ENCODE data around the gene GPR183.
A peak's percentile ranks its signal among the peaks of the same experiment; 100 is the strongest.
"Not testable (repeated sequence)": the region's sequence is repeated elsewhere in the genome, so short reads cannot be mapped to it uniquely, and the experiment has no call there.

The GPR183 gene

GRCh38 chr13:99265162-99265800 lies 41.9 kb downstream of the GPR183 start:
- Mint-ChIP-seq H3K27me3 (no peaks in the 10 kb centered on the region), H3K4me3 (peak overlapping the region in 1 of 2 donors; percentile 27), H3K9me3 (no peaks in the 10 kb centered on the region), H3K27ac (peak overlapping the region; percentile 35 to 59), H3K4me1 (peaks cover 62% of the 10 kb centered on the region)
- ATAC-seq (peak; percentile 73), DNase-seq (peak in 1 of 2 donors; percentile 34)

GRCh38 chr13:99264051-99264450 lies 43.1 kb downstream of the GPR183 start:
- Mint-ChIP-seq H3K27ac (peak overlapping the region in 1 of 2 donors; percentile 28), H3K9me3 (no peaks in the 10 kb centered on the region), H3K4me1 (peaks cover 73% of the 10 kb centered on the region), H3K4me3 (no peak overlapping the region), H3K27me3 (no peaks in the 10 kb centered on the region)
- ATAC-seq (peak; percentile 21), DNase-seq (no peak)

GRCh38 chr13:99263126-99263785 lies 43.9 kb downstream of the GPR183 start:
- H3K4me1 Mint-ChIP-seq, result peaks cover 74% of the 10 kb centered on the region
- ATAC-seq (no peak), DNase-seq (no peak)
- H3K9me3 Mint-ChIP-seq, result no peaks in the 10 kb centered on the region
- no peak overlapping the region for H3K27ac Mint-ChIP-seq
- H3K4me3 Mint-ChIP-seq, result no peak overlapping the region
- no peaks in the 10 kb centered on the region for H3K27me3 Mint-ChIP-seq

GRCh38 chr13:99261059-99261458 lies 46.1 kb downstream of the GPR183 start:
- peak overlapping the region; percentile 3 to 59 for H3K27ac Mint-ChIP-seq
- H3K4me3 Mint-ChIP-seq, result no peak overlapping the region
- DNase-seq (no peak), ATAC-seq (no peak)
- no peaks in the 10 kb centered on the region for H3K27me3 Mint-ChIP-seq
- no peaks in the 10 kb centered on the region for H3K9me3 Mint-ChIP-seq
- peaks cover 77% of the 10 kb centered on the region for H3K4me1 Mint-ChIP-seq

GRCh38 chr13:99260216-99260615 lies 47.0 kb downstream of the GPR183 start:
- Mint-ChIP-seq H3K27me3 (no peaks in the 10 kb centered on the region), H3K4me3 (peak overlapping the region; percentile 34 to 91), H3K9me3 (no peaks in the 10 kb centered on the region), H3K27ac (peak overlapping the region in 1 of 2 donors; percentile 29), H3K4me1 (peaks cover 73% of the 10 kb centered on the region)
- no peak for ATAC-seq
- DNase-seq, result no peak

- no peak for DNase-seq
- H3K27ac Mint-ChIP-seq, result peak overlapping the region; percentile 93 to 95
- ATAC-seq, result peak; percentile 53
- H3K4me1 Mint-ChIP-seq, result peaks cover 70% of the 10 kb centered on the region
- peak overlapping the region; percentile 91 to 93 for H3K4me3 Mint-ChIP-seq
- no peaks in the 10 kb centered on the region for H3K9me3 Mint-ChIP-seq
- H3K27me3 Mint-ChIP-seq, result no peaks in the 10 kb centered on the region
Observed at GRCh38 chr13:99258946-99259345, 48.3 kb downstream of the GPR183 start.

- peaks cover 70% of the 10 kb centered on the region for H3K4me1 Mint-ChIP-seq
- DNase-seq (no peak), ATAC-seq (peak; percentile 90)
- H3K27me3 Mint-ChIP-seq, result no peaks in the 10 kb centered on the region
- H3K27ac Mint-ChIP-seq, result peak within 1 kb of the TSS; percentile 97
- H3K4me3 Mint-ChIP-seq, result peak within 1 kb of the TSS; percentile 91 to 93
- H3K9me3 Mint-ChIP-seq, result no peaks in the 10 kb centered on the region
Observed at GRCh38 chr13:99258210-99258860, 48.9 kb downstream of the GPR183 start, which contains the start of gene GPR18. Gene GPR18, minus strand, starts transcription at chr13:99258379. Its CDS starts 2,507 bp downstream, at chr13:99255872.

- H3K4me3 Mint-ChIP-seq, result peak overlapping the region; percentile 77 to 88
- no peaks in the 10 kb centered on the region for H3K27me3 Mint-ChIP-seq
- DNase-seq, result no peak
- no peak for ATAC-seq
- peaks cover 64% of the 10 kb centered on the region for H3K4me1 Mint-ChIP-seq
- peak overlapping the region; percentile 19 to 97 for H3K27ac Mint-ChIP-seq
- no peaks in the 10 kb centered on the region for H3K9me3 Mint-ChIP-seq
Observed at GRCh38 chr13:99257291-99257690, 49.9 kb downstream of the GPR183 start.

GRCh38 chr13:99256709-99257108 lies 50.5 kb downstream of the GPR183 start:
- DNase-seq, result no peak
- peak; percentile 41 for ATAC-seq
- Mint-ChIP-seq H3K9me3 (no peaks in the 10 kb centered on the region), H3K4me3 (peak overlapping the region; percentile 77 to 88), H3K27me3 (no peaks in the 10 kb centered on the region), H3K4me1 (peaks cover 64% of the 10 kb centered on the region), H3K27ac (peak overlapping the region; percentile 94 to 97)

GRCh38 chr13:99256283-99256682 lies 50.9 kb downstream of the GPR183 start:
- Mint-ChIP-seq H3K27me3 (no peaks in the 10 kb centered on the region), H3K9me3 (no peaks in the 10 kb centered on the region), H3K4me1 (peaks cover 64% of the 10 kb centered on the region), H3K27ac (peak overlapping the region; percentile 94 to 97), H3K4me3 (peak overlapping the region; percentile 77 to 88)
- ATAC-seq (no peak), DNase-seq (no peak)

GRCh38 chr13:99255271-99255670 lies 51.9 kb downstream of the GPR183 start:
- Mint-ChIP-seq H3K27ac (peak overlapping the region; percentile 80 to 87), H3K9me3 (no peaks in the 10 kb centered on the region), H3K27me3 (no peaks in the 10 kb centered on the region), H3K4me3 (peak overlapping the region; percentile 77 to 88), H3K4me1 (peaks cover 64% of the 10 kb centered on the region)
- DNase-seq (no peak), ATAC-seq (no peak)

GRCh38 chr13:99254830-99255229 lies 52.4 kb downstream of the GPR183 start:
- DNase-seq (no peak), ATAC-seq (no peak)
- Mint-ChIP-seq H3K9me3 (no peaks in the 10 kb centered on the region), H3K4me3 (peak overlapping the region; percentile 77 to 88), H3K4me1 (peaks cover 64% of the 10 kb centered on the region), H3K27ac (peak overlapping the region; percentile 80 to 87), H3K27me3 (no peaks in the 10 kb centered on the region)

- Mint-ChIP-seq H3K4me3 (peak overlapping the region in 1 of 2 donors; percentile 39), H3K27ac (no peak overlapping the region), H3K9me3 (no peaks in the 10 kb centered on the region), H3K4me1 (peaks cover 59% of the 10 kb centered on the region), H3K27me3 (no peaks in the 10 kb centered on the region)
- ATAC-seq (no peak), DNase-seq (no peak)
Observed at GRCh38 chr13:99251921-99252320, 55.3 kb downstream of the GPR183 start.

- Mint-ChIP-seq H3K9me3 (no peaks in the 10 kb centered on the region), H3K27ac (peak overlapping the region in 1 of 2 donors; percentile 87), H3K4me1 (peaks cover 59% of the 10 kb centered on the region), H3K4me3 (peak overlapping the region in 1 of 2 donors; percentile 30), H3K27me3 (no peaks in the 10 kb centered on the region)
- ATAC-seq (peak; percentile 46), DNase-seq (no peak)
Observed at GRCh38 chr13:99250982-99251825, 56.0 kb downstream of the GPR183 start.

GRCh38 chr13:99249606-99250005 lies 57.6 kb downstream of the GPR183 start:
- not testable (repeated sequence) for H3K27me3 Mint-ChIP-seq, DNase-seq, H3K27ac Mint-ChIP-seq, H3K4me3 Mint-ChIP-seq, H3K9me3 Mint-ChIP-seq, ATAC-seq
- H3K4me1 Mint-ChIP-seq, result peaks cover 49% of the 10 kb centered on the region
